ENCODE data around the gene EEFSEC. TPM values are rescaled to one million over a fixed set of nuclear protein-coding genes. Genes with fewer than 3 reads are reported as not detected.
A peak's percentile ranks its signal among the peaks of the same experiment; 100 is the strongest.

EEFSEC gene
- total RNA-seq, 2 experiments from 2014 or later = 17.7 to 25.3 TPM

GRCh38 chr3:128218548-128219257 lies 65.4 kb downstream of the EEFSEC start:
- intact Hi-C loops (cut with micrococcal nuclease; ENCODE audit: unreplicated experiment) = no loop called here
- no peak for TF ChIP-seq EZH2phosphoT487 (IDR thresholded peaks at IDR 0.05; ENCODE audit: borderline replicate concordance, low read depth, low read length)
- TF ChIP-seq CTCF (conservative IDR thresholded peaks at IDR 0.05; ENCODE audit: low read length) = no peak
- H3K36me3 ChIP-seq (ENCODE audit: insufficient read depth, low read length) = peaks cover 13% of the 10 kb centered on the region; the same call in 1 of the 2 replicates
- H2AFZ ChIP-seq (ENCODE audit: low read length) = no peak overlapping the region
- peaks cover 16% of the 10 kb centered on the region for H3K9me3 ChIP-seq (ENCODE audit: low read length)
- no peaks in the 10 kb centered on the region for H3K79me2 ChIP-seq (ENCODE audit: insufficient read depth, low read depth, low read length)
- H4K20me1 ChIP-seq (ENCODE audit: insufficient read depth, low read length) = no peaks in the 10 kb centered on the region
- no peaks in the 10 kb centered on the region for H3K9me2 ChIP-seq (ENCODE audit: insufficient read depth, low read length)
- H3K4me1 ChIP-seq (ENCODE audit: insufficient read depth, low read length, poor library complexity, severe bottlenecking) = peaks cover 8% of the 10 kb centered on the region
- POLR2A ChIA-PET = interaction anchor here (0.7 to 1.3 kb wide), 2 partner anchors 32 to 58 kb away, joined by 3 read pairs; no protein-coding TSS in a partner anchor
- CTCF ChIA-PET (ENCODE audit: unreplicated experiment) = no interaction called here
- H3K4me3 ChIP-seq (ENCODE audit: low read depth, low read length, poor library complexity, severe bottlenecking) = no peak overlapping the region
- no peak overlapping the region for H3K27ac ChIP-seq (ENCODE audit: low read depth, low read length, poor library complexity, severe bottlenecking)
- BruUV-seq (replicated peaks) = no TSS peak
- no peak for DNase-seq (ENCODE audit: low spot score)
- no peak overlapping the region for H3K4me2 ChIP-seq (ENCODE audit: low read length)

- Histone ChIP-seq H3K4me1 (ENCODE audit: insufficient read depth, low read length, poor library complexity, severe bottlenecking) (peaks cover 8% of the 10 kb centered on the region), H3K4me2 (ENCODE audit: low read length) (no peak overlapping the region), H3K79me2 (ENCODE audit: insufficient read depth, low read depth, low read length) (no peaks in the 10 kb centered on the region), H4K20me1 (ENCODE audit: insufficient read depth, low read length) (no peaks in the 10 kb centered on the region), H3K4me3 (ENCODE audit: low read depth, low read length, poor library complexity, severe bottlenecking) (no peak overlapping the region), H3K9me3 (ENCODE audit: low read length) (peaks cover 20% of the 10 kb centered on the region), H3K9me2 (ENCODE audit: insufficient read depth, low read length) (no peaks in the 10 kb centered on the region), H3K27ac (ENCODE audit: low read depth, low read length, poor library complexity, severe bottlenecking) (no peak overlapping the region), H3K36me3 (ENCODE audit: insufficient read depth, low read length) (peaks cover 13% of the 10 kb centered on the region; the same call in 1 of the 2 replicates), H2AFZ (ENCODE audit: low read length) (no peak overlapping the region)
- POLR2A ChIA-PET = no interaction called here
- TF ChIP-seq CTCF (conservative IDR thresholded peaks at IDR 0.05; ENCODE audit: low read length) = no peak
- no peak for TF ChIP-seq EZH2phosphoT487 (IDR thresholded peaks at IDR 0.05; ENCODE audit: borderline replicate concordance, low read depth, low read length)
- CTCF ChIA-PET (ENCODE audit: unreplicated experiment) = no interaction called here
- intact Hi-C loops (cut with micrococcal nuclease; ENCODE audit: unreplicated experiment) = no loop called here
- no peak for DNase-seq (ENCODE audit: low spot score)
- no TSS peak for BruUV-seq (replicated peaks)
These were observed 68.0 kb downstream of the EEFSEC start for GRCh38 chr3:128221328-128221727.

- POLR2A ChIA-PET = no interaction called here
- CTCF ChIA-PET (ENCODE audit: unreplicated experiment) = no interaction called here
- no peak overlapping the region for H3K27ac ChIP-seq (ENCODE audit: low read depth, low read length, poor library complexity, severe bottlenecking)
- H3K36me3 ChIP-seq (ENCODE audit: insufficient read depth, low read length) = peaks cover 13% of the 10 kb centered on the region; the same call in 1 of the 2 replicates
- H2AFZ ChIP-seq (ENCODE audit: low read length) = no peak overlapping the region
- intact Hi-C loops (cut with micrococcal nuclease; ENCODE audit: unreplicated experiment) = no loop called here
- H4K20me1 ChIP-seq (ENCODE audit: insufficient read depth, low read length) = no peaks in the 10 kb centered on the region
- no peaks in the 10 kb centered on the region for H3K79me2 ChIP-seq (ENCODE audit: insufficient read depth, low read depth, low read length)
- no peak overlapping the region for H3K4me2 ChIP-seq (ENCODE audit: low read length)
- H3K9me3 ChIP-seq (ENCODE audit: low read length) = peaks cover 20% of the 10 kb centered on the region
- BruUV-seq (replicated peaks) = no TSS peak
- H3K4me3 ChIP-seq (ENCODE audit: low read depth, low read length, poor library complexity, severe bottlenecking) = no peak overlapping the region
- TF ChIP-seq EZH2phosphoT487 (IDR thresholded peaks at IDR 0.05; ENCODE audit: borderline replicate concordance, low read depth, low read length) = no peak
- TF ChIP-seq CTCF (conservative IDR thresholded peaks at IDR 0.05; ENCODE audit: low read length) = no peak
- H3K4me1 ChIP-seq (ENCODE audit: insufficient read depth, low read length, poor library complexity, severe bottlenecking) = peaks cover 3% of the 10 kb centered on the region
- no peaks in the 10 kb centered on the region for H3K9me2 ChIP-seq (ENCODE audit: insufficient read depth, low read length)
- DNase-seq (ENCODE audit: low spot score) = peak; percentile 5
These were observed 69.6 kb downstream of the EEFSEC start for GRCh38 chr3:128222796-128223385.

Data from OCI-LY7 (cell line).